ENCODE data around the gene RPTOR.

- TF ChIP-seq CTCF (optimal IDR thresholded peaks at IDR 0.05 in 1 of 3, IDR thresholded peaks at IDR 0.05 in 1 of 3, conservative IDR thresholded peaks at IDR 0.05 in 1 of 3; ENCODE audit: extremely low read depth in 1 of 3, insufficient read depth in 2 of 3, low read length in 3 of 3), result no peak
- no peak for TF ChIP-seq EZH2 (IDR thresholded peaks at IDR 0.05; ENCODE audit: low read length)
Observed at GRCh38 chr17:81006891-81007290, 462.3 kb downstream of the RPTOR start.

All from keratinocyte (primary cell).